Left lobe of liver (tissue), 2 donors: Measurements from ENCODE around the gene TCF4. TPM values are rescaled to one million over a fixed set of nuclear protein-coding genes. Genes with fewer than 3 reads are reported as not detected.

Experiments
- ATAC-seq: fragments of 200-7000 bp; cut with Tn5 transposase; one replicate; pipeline ENCODE4 v1.9.1; 2020; ENCODE audit warnings: mild to moderate bottlenecking, moderate library complexity
- DNase-seq: peaks from one replicate; pipeline ENCODE4 v3.0.0-alpha.2; 2020; ENCODE audit warnings: low spot score
- total RNA-seq: library from RNA; stranded (reverse); gene quantifications from one replicate; pipeline ENCODE4 v1.2.1, GENCODE V29; 2021
- donor health status: DM: no; HTN: no; CAD: no; lungs with moderate emphysema.
- donor health status: DM: no; HTN: yes; CAD: no.

TCF4 gene
- total RNA-seq, 1 donor from 2014 or later: 8.7 TPM

DNA sequence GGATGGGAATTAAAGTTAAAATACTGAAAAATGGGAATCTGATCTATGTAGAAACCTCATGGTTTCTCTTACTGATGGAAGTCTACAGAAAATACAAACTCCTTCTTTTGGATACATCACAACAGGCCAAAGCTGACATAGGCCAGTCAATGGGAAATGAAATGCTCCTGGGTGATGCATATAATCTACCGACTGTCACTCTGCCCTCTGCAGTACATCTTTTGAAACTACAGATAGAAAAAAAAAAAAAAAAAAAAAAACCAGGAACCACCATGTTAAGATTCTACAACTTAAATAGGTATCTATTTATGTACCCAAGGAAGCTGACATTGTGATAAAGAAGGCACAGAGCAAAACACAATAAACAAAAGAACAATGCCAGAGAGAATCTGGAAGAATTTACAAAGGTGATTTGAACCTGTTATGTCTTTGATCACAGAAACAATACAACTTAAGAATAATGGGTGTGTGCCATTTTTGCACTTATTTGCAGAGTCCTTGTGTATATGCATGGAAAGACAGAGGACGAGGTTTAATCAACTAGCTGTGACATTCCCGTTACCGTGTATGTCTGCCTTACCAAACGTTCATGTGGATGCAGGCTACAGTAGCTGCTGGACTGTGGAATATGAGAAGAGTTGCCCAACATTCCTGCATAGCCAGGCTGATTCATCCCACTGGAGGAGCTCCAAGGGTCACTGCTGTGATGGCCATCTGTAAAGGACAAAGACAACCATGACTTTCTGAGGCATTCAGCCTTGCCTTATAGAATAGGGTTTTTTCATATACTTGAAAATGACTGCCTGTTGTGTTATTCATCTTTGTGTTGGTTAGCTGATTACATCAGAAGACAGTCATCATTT is 312.7 kb downstream of the TCF4 start:
- ATAC-seq (peak; percentile 86), DNase-seq (no peak)

DNA sequence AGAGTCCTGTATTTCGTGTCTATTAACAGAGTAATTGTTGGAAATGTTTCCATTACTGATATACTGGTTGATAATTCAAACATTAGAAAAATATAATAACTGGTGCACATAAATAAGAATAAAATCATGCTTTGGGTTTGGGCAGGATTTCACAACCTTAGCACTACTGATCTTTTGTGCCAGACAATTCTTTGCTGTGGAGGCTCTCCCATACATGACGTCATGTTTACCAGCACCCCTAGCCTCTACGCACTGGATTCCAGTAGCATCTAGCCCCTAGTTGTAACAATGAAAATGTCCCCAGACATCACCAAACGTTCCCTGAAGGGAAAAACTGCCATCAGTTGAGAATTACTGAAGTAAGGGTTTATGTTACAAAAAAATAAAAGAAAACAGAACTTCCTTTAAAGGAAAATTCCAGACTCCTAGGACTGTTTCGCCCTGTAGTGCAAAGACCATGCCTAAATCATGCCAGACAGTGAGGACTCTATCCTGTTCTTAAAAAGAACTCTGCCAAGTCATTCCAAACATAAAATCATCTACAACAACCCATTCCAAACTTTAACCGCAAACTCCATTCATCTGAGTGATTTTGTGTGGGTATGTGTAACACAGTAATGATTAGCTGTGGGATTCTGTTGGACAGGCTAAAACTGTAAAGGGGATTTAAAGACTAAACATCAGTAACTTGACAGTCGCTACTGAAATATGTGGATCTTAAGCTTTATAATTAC is 315.3 kb downstream of the TCF4 start:
- ATAC-seq: no peak

DNA sequence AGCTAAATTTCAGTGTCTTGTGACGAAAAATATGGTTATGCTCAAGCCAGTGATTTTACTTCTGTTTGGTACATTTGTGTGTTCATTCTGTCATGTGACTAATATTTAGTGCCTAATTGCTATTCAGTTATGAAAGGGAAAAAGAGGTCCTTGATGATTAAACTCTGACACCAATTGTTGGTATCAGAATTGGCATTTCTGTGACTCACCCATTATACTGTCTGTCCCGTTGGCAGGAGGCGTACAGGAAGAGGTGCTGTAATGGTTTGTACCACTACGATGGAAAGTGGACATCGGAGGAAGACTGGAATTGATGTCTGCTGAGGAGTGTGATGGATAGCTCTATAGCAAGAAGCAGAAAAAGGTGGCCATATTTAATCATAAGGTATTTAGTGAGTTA is 318.4 kb downstream of the TCF4 start:
- ATAC-seq: no peak
- DNase-seq: no peak

More for the DNA sequence above, 315.3 kb downstream of the TCF4 start:
- DNase-seq: no peak

DNA sequence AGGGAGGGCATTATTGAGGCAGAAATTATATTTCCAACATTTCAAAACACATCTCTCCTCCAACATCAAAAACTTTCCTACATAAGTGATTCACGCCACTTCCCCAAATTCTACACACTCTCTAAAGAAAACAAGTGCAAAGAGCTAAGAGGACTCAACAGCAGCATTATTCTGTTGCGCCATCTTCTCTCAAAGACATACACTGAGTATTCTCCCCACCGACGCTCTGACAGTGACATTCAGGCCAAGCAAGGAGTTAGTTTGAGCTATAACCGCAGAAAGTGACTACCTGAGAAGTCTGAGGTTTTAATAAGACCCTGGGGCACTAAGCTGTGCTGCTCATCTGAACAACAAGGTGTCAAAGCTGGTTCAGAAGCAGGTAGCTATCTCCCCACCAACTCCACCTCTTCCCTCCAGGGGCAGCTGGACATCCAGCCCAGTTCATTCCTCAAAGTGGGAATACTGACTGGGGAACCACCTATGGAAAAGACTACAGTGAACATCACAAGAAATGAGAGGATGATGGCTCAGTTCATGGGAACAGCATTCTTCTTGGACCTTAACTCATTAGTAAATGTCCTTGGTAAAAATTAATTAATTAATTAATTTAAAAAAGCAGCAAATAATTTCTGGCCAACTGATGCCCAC is 319.2 kb downstream of the TCF4 start:
- DNase-seq (no peak), ATAC-seq (no peak)

DNA sequence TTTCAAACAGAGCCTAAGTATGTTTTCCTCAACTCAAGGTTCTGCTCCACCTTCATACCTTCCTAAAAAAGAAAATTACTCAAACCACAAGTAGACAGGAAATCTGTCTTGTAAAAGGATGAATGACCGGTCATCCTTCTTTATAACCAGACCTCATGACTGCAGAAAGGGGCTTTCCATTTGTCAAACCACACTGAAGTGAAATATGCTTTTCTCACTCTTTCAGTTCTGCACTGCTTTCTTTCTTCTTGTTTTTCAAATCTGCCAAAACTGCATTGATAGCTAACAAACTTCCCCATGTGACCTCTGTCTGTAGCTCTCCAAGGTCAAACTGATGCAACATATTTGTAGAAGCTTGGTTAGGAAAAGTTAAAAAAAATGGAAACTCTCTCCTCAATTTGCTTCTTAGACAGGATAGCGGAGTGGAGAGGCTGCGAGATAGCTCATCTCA is 319.8 kb downstream of the TCF4 start:
- DNase-seq (no peak), ATAC-seq (no peak)

DNA sequence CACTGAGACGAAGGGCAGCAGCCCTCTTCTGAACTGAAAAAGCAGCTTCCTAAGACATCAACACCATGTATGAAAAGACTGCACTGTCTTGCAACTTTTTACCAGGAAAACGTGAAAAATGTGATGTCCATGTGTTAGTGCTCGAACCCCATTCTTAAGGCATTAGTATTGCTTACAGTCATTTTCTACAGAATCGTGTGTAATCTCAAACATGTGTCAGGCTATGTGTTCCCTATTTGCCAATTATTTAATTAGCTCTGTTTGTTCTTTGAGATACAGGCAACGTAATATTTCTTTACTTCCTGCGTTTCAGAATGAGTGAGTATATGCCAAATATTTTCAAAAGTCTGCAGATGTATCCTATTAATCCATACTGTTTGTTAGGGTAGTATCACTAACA is 321.0 kb downstream of the TCF4 start:
- no peak for ATAC-seq
- DNase-seq: no peak

DNA sequence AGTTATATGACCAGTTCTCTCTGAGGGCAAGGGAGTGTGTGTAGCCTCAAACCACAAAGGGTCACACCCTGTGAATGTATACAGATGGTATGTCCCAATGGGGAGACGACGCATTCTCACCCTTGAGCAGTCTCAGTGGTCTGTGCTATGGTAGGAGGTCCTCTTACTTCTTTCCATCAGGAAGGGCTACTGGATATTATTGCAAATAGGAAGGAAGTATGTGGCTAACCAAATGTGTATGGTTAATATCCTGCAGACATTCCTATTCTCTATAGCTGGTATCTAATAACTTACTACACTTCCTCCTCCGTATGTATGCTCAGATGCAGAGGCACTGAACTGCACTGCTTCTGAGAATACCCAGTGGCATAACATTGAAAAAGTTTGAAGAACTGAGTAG is 322.0 kb downstream of the TCF4 start:
- ATAC-seq (no peak), DNase-seq (no peak)

DNA sequence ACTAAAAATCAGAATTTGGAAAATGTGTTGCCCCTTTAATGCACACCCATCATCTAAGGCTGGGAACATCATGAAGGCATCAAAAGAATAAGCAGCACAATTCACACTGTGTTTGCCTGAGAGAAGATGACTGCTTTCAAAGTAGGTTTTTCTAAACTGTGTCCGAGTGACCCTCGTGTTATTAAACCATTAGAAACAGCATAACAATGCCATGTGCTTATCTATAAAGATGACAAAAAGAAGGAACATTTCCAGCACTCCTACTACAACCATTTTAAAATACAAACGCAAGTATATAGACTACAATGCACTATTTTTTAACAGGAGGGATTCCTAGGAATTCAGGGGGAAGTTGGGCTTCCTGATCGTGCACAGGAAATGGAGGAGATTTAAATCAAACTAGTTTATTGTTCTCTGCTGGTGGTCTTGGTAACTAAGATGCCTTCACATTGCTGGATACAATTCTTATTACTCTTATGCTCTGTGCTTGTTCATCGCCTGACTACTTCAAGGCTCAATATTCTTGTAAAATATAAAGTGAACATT is 322.8 kb downstream of the TCF4 start:
- DNase-seq: no peak
- ATAC-seq: no peak

DNA sequence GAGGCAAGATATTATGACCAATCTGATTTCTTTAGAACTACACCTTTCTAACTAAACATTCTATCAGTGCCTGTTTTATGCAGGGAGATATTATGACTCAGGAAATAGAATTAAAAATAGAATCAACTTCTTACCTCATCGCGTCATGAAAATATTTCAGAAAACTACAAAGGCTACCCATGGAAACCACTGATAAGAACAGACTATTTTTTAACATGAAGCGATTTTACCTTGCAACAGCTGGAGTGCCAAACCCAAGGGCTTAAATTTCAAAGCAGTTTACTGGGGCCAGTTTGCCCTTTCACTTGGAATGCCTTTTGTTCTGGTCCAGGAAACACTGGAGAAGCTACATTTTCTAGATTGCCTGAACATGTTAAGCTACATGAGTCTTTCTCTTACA is 323.9 kb downstream of the TCF4 start:
- ATAC-seq (no peak), DNase-seq (no peak)

DNA sequence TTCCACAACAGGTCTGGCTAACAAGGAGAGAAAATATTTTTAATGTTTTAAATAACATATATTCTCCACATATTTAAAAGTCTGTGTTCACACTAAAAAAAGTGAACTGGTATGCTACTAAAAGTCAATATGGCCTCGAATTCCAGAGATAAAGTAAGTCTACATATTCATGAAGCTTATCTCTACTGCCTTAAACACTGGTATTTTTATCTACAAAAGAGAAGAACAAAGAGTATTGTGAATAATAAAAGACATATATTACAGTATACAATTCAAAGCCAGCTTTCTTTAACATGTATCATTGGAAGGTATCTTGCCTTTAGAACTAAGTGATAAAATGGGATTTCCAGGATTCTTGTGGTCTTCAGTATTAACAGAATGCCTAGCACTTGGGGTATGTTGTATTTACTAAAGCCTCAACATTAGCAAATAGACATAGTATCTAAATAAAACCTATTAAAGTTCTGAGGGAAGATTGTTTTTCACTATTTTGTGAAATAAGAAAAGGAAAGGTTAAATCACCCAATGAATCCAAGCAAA is 325.9 kb downstream of the TCF4 start:
- DNase-seq: no peak
- ATAC-seq: no peak

DNA sequence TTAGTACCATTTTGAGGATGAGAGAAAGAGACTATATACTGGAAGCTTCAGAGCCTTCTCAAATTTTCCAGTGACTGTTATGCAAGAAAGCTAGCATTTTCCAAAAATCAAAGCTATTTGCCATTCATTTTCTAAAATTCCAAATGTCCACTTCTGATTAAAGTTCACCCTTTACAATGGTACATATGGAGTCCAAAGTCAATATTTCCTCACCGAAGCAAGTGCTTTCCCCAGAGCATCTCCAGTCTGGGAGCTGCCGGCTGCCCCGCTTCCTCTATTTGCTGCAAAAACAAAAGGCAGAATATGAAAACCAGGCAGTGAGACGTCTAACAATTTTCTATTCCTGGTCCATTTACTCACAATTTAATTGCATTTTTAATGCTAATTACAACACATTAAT is 326.7 kb downstream of the TCF4 start:
- DNase-seq (no peak), ATAC-seq (no peak)

DNA sequence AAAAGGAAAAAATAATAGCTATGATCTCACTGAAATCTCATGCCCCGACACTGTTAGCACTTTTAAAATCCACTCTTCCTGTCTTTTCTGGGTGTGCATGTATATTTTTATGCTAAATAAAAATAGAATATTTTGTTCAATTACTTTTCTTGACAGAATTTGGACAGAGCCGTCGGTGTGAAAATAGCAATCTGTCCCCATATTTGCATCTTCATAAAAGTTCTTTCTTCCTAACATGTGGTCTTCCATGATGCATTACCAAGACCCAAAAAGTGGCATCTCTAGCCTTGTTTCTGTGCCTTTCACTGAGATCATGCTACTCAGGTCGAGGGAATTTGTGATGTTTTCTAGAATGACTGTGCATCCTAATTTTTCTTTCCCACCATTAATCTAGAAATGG is 329.9 kb downstream of the TCF4 start:
- DNase-seq (no peak), ATAC-seq (no peak)

DNA sequence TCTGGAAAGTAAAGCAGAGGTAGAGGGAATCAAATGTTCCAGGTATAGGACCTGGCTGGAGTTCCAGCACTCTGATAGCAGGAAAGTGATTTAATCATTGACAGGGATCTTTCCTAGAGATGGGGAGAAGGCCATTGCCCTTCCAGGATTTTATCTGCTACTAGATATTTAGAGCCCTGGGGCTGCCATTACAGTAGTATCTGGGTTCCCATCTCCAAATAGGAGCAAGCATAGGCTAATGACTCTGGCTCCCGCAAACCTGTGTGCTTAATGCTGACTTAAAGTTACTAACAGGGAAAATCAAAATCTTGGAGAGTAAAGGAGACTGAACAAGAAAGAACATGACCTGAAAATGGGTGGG is 331.1 kb downstream of the TCF4 start:
- DNase-seq (no peak), ATAC-seq (no peak)

DNA sequence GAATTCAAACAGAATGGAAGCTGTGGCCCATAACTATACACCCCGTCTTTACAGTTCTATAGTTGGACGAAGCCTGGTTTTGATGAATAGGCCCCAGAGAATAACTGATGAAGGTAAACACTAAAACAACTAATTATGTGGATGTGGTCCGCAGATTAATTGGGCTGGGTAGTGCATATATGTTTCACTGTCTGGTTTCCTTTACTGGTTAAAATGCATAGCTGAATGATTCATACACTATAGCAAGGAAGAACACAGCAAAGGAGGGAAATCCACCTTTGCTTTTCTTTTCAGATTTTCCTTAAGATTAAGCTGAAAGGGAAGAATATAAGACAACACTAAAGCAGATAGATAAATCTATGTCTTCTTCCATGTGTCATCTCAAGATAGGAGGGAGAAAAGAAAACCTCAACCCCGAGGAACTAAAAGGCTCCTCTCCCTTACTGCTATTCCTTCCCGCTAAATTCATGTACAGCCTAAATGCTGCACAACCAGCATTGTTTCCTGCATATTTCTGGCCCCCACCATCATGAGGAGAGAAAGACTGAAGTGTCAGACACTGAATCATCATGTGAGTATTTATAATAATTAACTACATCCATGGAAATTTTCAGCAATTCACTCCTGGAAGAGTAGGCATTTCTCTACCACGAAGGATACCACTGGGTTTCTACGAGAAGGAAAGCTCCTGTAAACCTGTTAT is 331.6 kb downstream of the TCF4 start:
- ATAC-seq: no peak
- no peak for DNase-seq

DNA sequence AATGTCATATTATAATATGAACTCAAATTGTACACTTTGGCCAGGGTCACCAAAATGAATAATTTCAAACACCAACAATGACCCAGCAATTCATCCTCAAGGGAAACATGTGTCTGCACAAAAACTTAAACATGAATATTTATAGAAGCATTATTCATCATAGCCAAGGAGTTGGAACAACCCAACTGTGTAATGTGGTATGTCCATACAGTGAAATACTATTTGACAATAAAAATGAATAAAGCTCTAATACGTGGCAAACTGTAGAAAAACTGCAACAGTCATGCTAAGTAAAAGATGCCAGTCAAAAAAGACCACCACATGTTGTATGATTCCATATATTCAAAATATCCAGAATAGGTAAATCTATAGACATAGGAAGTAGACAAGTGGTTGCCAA is 334.2 kb downstream of the TCF4 start:
- DNase-seq: no peak
- no peak for ATAC-seq

DNA sequence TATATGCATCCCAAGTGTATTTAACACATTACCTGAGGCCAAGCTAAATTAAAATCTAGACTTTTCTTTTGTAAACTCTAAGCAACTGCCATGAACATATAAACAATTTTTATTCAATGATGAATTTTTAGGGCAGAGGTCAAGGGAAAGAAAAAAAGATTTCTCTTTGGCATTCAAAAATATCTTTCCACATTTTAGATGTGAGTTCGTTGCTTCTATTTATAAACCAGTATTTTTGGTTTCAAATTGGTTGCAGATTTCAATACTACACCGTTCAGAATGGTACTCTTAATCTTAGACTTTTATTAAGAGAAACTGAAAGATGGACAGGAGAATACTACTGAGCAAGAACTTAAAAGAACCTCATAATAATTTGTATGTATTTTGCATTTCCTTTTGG is 335.1 kb downstream of the TCF4 start:
- no peak for DNase-seq
- no peak for ATAC-seq

DNA sequence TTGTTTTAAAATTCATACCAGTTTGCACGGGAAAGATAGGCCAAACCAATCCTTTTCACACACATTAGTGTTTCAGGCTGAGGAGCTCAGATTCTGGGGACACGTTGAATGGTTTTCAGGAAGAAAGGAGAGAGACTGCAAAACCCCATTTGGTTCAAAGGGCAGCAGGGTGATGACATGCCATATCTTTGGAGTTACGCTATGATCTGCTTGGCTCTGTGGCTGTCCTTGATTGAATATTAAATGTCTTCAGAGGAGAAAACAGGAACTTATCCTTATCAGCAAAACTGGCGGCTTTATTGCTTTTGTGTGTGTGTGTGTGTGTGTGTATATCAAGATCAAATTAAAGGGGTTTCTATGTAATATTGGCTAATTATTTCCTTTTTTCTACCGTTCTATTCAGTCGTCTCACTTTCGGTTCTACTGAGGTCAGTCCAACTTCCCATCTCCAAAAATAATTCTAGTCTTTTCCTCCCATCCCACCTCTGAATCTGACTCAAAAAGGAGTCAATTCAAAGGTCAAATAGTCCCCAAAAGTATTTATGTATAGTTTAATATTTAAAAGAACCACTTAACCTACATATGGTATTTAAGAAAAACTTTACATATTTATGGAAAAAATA is 335.8 kb downstream of the TCF4 start:
- ATAC-seq (no peak), DNase-seq (no peak)

DNA sequence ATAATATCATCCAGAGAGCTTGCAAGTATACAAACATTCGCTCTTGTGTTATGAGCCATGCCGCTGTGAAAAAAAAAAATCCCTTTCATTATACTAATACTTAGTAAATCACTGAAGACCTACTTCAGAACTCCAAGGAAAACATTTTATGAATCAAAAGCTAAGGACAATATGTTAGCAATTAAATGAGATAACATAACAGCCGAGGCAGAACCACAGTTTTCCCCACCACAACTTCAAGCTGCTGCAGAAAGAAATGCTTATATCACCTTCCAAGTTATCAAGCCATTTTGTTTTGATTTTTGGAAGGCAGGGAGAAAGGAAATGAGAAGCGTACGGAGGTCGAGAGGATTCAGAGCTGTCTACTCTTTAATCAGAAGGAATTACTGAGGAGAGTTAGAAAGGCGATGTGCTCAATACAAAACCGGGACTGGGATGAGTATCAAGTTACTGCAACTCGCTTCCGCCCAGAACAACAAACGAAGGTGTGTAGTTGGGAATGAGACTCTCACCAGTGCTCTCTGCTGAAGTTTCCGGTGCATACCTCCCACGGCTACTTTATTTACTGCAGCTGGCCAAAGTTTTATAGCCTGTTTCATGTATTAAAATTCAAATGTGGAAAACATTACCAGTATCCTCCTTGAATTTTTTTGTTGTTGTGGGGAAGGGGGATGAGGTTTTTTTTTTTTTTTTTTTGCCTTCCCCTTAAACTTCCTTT is 336.6 kb downstream of the TCF4 start:
- ATAC-seq: no peak
- no peak for DNase-seq

DNA sequence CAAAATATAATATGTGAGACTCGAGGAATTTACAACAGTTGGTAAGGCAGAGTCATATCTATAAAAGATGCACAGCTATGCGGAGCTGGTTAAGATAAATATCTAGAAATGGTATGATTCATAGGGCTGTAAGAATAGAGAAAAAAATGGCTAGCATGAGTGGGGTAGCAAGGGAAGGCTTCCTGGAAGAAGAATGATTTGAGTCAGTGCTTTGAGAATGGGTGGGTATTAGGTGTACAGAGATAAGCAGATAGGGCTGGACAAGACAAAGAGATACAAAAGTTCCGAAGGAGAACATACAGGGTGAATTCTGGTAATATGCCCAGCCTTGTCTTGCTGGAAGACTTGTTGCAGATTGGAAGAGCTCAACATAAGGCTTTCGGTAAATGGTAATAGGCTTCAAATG is 337.2 kb downstream of the TCF4 start:
- ATAC-seq (no peak), DNase-seq (no peak)

DNA sequence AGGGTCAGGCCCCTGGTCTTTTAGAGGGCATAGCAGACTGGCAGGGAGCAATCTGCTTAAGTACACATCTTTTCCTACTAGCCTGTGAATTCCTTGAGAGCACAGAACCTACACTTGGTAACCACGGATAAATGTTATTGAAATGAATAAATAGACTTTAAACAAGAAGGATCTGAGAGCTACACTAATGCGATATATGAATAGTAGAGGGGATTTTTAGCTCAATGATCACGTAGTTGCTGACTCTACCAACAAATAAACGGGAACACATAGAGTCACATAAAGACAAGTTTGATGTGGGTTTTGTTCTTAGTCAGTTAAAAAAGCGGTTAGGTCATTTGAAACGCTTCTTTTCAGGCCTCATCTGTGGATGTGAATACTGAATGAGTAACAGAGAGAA is 338.4 kb downstream of the TCF4 start:
- ATAC-seq: no peak
- DNase-seq: no peak
